ENCODE data around the gene TTC33.
"Not testable (repeated sequence)": the region's sequence is repeated elsewhere in the genome, so short reads cannot be mapped to it uniquely, and the experiment has no call there.

DNA sequence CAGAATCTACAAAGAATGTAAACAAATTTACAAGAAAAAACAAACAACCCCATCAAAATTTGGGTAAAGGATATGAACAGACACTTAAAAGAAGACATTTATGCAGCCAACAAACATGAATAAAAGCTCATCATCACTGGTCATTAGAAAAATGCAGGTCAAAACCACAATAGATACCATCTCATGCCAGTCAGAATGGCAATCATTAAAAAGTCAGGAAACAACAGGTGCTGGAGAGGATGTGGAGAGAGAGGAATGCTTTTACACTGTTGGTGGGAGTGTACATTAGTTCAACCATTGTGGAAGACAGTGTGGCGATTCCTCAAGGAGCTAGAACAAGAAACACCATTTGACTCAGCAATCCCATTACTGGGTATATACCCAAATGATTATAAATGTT lies 116.2 kb downstream of the TTC33 start:
- TF ChIP-seq CTCF (IDR thresholded peaks at IDR 0.05; ENCODE audit: poor library complexity, severe bottlenecking); SMC3 (conservative IDR thresholded peaks at IDR 0.05; ENCODE audit: poor library complexity); POLR2AphosphoS5 (IDR thresholded peaks at IDR 0.05); EP300 (conservative IDR thresholded peaks at IDR 0.05; ENCODE audit: poor library complexity, severe bottlenecking); EZH2 (IDR thresholded peaks at IDR 0.05; ENCODE audit: borderline replicate concordance, insufficient read depth, low read length, poor library complexity, severe bottlenecking): not testable (repeated sequence)
- TF ChIP-seq, protein P1, sequence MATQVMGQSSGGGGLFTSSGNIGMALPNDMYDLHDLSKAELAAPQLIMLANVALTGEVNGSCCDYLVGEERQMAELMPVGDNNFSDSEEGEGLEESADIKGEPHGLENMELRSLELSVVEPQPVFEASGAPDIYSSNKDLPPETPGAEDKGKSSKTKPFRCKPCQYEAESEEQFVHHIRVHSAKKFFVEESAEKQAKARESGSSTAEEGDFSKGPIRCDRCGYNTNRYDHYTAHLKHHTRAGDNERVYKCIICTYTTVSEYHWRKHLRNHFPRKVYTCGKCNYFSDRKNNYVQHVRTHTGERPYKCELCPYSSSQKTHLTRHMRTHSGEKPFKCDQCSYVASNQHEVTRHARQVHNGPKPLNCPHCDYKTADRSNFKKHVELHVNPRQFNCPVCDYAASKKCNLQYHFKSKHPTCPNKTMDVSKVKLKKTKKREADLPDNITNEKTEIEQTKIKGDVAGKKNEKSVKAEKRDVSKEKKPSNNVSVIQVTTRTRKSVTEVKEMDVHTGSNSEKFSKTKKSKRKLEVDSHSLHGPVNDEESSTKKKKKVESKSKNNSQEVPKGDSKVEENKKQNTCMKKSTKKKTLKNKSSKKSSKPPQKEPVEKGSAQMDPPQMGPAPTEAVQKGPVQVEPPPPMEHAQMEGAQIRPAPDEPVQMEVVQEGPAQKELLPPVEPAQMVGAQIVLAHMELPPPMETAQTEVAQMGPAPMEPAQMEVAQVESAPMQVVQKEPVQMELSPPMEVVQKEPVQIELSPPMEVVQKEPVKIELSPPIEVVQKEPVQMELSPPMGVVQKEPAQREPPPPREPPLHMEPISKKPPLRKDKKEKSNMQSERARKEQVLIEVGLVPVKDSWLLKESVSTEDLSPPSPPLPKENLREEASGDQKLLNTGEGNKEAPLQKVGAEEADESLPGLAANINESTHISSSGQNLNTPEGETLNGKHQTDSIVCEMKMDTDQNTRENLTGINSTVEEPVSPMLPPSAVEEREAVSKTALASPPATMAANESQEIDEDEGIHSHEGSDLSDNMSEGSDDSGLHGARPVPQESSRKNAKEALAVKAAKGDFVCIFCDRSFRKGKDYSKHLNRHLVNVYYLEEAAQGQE (IDR thresholded peaks at IDR 0.05; ENCODE audit: borderline replicate concordance): not testable (repeated sequence)

Measured in neural cell (in vitro differentiated cells).